ENCODE results near the gene SLC5A4.
"Not testable (repeated sequence)": the region's sequence is repeated elsewhere in the genome, so short reads cannot be mapped to it uniquely, and the experiment has no call there.

- not testable (repeated sequence) for TF ChIP-seq CTCF, EP300, POLR2A (IDR thresholded peaks at IDR 0.05)
These were observed 38.8 kb upstream of the SLC5A4 start for GRCh38 chr22:32293921-32294320.

Data from tibial nerve (tissue), 4 donors.